Parathyroid adenoma (tissue), 2 donors: ENCODE measurements around the gene FOXJ3.

Source experiments
- H2AFZ ChIP-seq: fragments of 300-600 bp; sonication (generic); one replicate; pipeline ENCODE4 v1.7.0; 2017; ENCODE audit warnings: antibody characterized with exemption, mild to moderate bottlenecking
- H3K27ac ChIP-seq: fragments of 300-600 bp; sonication (generic); one replicate; pipeline ENCODE4 v1.7.0; 2017
- H3K27me3 ChIP-seq: fragments of 300-600 bp; sonication (generic); one replicate; pipeline ENCODE4 v1.7.0; 2017; ENCODE audit warnings: low read length; ENCODE audit not compliant: control insufficient read depth, insufficient read depth
- H3K36me3 ChIP-seq: fragments of 300-600 bp; sonication (generic); one replicate; pipeline ENCODE4 v1.7.0; 2017; ENCODE audit warnings: low read length; ENCODE audit not compliant: control insufficient read depth, insufficient read depth
- H3K4me1 ChIP-seq: fragments of 300-600 bp; sonication (generic); one replicate; pipeline ENCODE4 v1.7.0; 2017; ENCODE audit warnings: control low read depth
- H3K4me2 ChIP-seq: fragments of 300-600 bp; sonication (generic); one replicate; pipeline ENCODE4 v1.7.0; 2017; ENCODE audit warnings: low read length
- H3K4me3 ChIP-seq: fragments of 300-600 bp; sonication (generic); one replicate; pipeline ENCODE4 v1.7.0; 2017; ENCODE audit warnings: low read depth, low read length
- H3K79me2 ChIP-seq: fragments of 300-600 bp; sonication (generic); one replicate; pipeline ENCODE4 v1.7.0; 2017; ENCODE audit warnings: control low read depth
- H3K9ac ChIP-seq: fragments of 300-600 bp; sonication (generic); one replicate; pipeline ENCODE4 v1.7.0; 2017; ENCODE audit warnings: mild to moderate bottlenecking
- H3K9me3 ChIP-seq: fragments of 300-600 bp; sonication (generic); one replicate; pipeline ENCODE4 v1.7.0; 2017; ENCODE audit warnings: low read length; ENCODE audit not compliant: control insufficient read depth
- CTCF ChIP-seq: fragments of 300-600 bp; sonication (generic); IDR thresholded peaks from one replicate; pipeline ENCODE4 v1.7.0; 2017; ENCODE audit warnings: antibody characterized with exemption, mild to moderate bottlenecking
- donor health status: primary hyperparathyroidism.

Gene FOXJ3

GRCh38 chr1:42364542-42364941, 29.5 kb upstream of the FOXJ3 start:
- no peaks in the 10 kb centered on the region for H3K9me3 ChIP-seq
- no peak for TF ChIP-seq CTCF
- no peak overlapping the region for H3K4me2 ChIP-seq
- H3K4me1 ChIP-seq = no peaks in the 10 kb centered on the region
- H3K27me3 ChIP-seq = no peaks in the 10 kb centered on the region
- H3K36me3 ChIP-seq = no peaks in the 10 kb centered on the region
- no peak overlapping the region for H3K27ac ChIP-seq
- H3K9ac ChIP-seq = no peak overlapping the region
- no peaks in the 10 kb centered on the region for H3K79me2 ChIP-seq
- H3K4me3 ChIP-seq = no peak overlapping the region
- H2AFZ ChIP-seq = no peak overlapping the region

GRCh38 chr1:42364089-42364488, 29.1 kb upstream of the FOXJ3 start:
- Histone ChIP-seq H3K4me3 (no peak overlapping the region), H3K27ac (no peak overlapping the region), H3K4me2 (no peak overlapping the region), H3K4me1 (no peaks in the 10 kb centered on the region), H3K27me3 (no peaks in the 10 kb centered on the region), H3K36me3 (no peaks in the 10 kb centered on the region), H3K9me3 (no peaks in the 10 kb centered on the region), H3K79me2 (no peaks in the 10 kb centered on the region), H2AFZ (no peak overlapping the region), H3K9ac (no peak overlapping the region)
- no peak for TF ChIP-seq CTCF

- Histone ChIP-seq H3K4me3 (no peak overlapping the region), H3K27me3 (no peaks in the 10 kb centered on the region), H3K36me3 (no peaks in the 10 kb centered on the region), H3K79me2 (no peaks in the 10 kb centered on the region), H3K9me3 (no peaks in the 10 kb centered on the region), H3K4me1 (no peaks in the 10 kb centered on the region), H3K4me2 (no peak overlapping the region), H3K27ac (no peak overlapping the region), H2AFZ (no peak overlapping the region), H3K9ac (no peak overlapping the region)
- TF ChIP-seq CTCF = no peak
Observed at GRCh38 chr1:42359466-42359865, 24.4 kb upstream of the FOXJ3 start.

GRCh38 chr1:42358791-42359190, 23.8 kb upstream of the FOXJ3 start:
- H3K9me3 ChIP-seq = no peaks in the 10 kb centered on the region

More at GRCh38 chr1:42358791-42359190, 23.8 kb upstream of the FOXJ3 start:
- no peak for TF ChIP-seq CTCF
- no peak overlapping the region for H2AFZ ChIP-seq
- no peaks in the 10 kb centered on the region for H3K36me3 ChIP-seq
- H3K79me2 ChIP-seq = no peaks in the 10 kb centered on the region
- H3K4me3 ChIP-seq = no peak overlapping the region
- H3K27ac ChIP-seq = no peak overlapping the region
- H3K4me2 ChIP-seq = no peak overlapping the region
- H3K4me1 ChIP-seq = no peaks in the 10 kb centered on the region
- H3K27me3 ChIP-seq = no peaks in the 10 kb centered on the region
- H3K9ac ChIP-seq = no peak overlapping the region
